WTC11 (cell line): ENCODE measurements around the gene SRP14. TPM values are rescaled to one million over a fixed set of nuclear protein-coding genes. Genes with fewer than 3 reads are reported as not detected.
"Not testable (repeated sequence)": the region's sequence is repeated elsewhere in the genome, so short reads cannot be mapped to it uniquely, and the experiment has no call there.

Experiments
- ATAC-seq: fragments of 200-7000 bp; cut with Tn5 transposase; 2 replicates; pipeline ENCODE4 v1.10.0; 2021; ENCODE audit warnings: mild to moderate bottlenecking, moderate library complexity
- CTCF ChIA-PET: fragments of 300-600 bp; sonication (Branson Sonifier 250); formaldehyde crosslinking; loops from one replicate; lab custom pipeline; 2021; ENCODE audit warnings: antibody characterized with exemption; lab: Charles Lee
- POLR2A ChIA-PET: fragments of 350-600 bp; sonication (Branson Sonifier 250); formaldehyde crosslinking; loops from one replicate; lab custom pipeline; 2021; ENCODE audit warnings: antibody characterized with exemption; lab: Charles Lee
- DNase-seq: peaks from one replicate; pipeline ENCODE4 v3.0.0; 2021; ENCODE audit warnings: low spot score
- H3K27ac Mint-ChIP-seq: 2 replicates; pipeline ENCODE4 v1.8.0; 2021; ENCODE audit warnings: mixed read lengths
- H3K27me3 Mint-ChIP-seq: 2 replicates; pipeline ENCODE4 v1.8.0; 2021; ENCODE audit warnings: low read depth, mild to moderate bottlenecking, moderate library complexity, mixed read lengths
- H3K36me3 Mint-ChIP-seq: 2 replicates; pipeline ENCODE4 v1.8.0; 2021; ENCODE audit warnings: mixed read lengths
- H3K4me1 Mint-ChIP-seq: 2 replicates; pipeline ENCODE4 v1.8.0; 2022; ENCODE audit warnings: mixed read lengths
- H3K4me3 Mint-ChIP-seq: 2 replicates; pipeline ENCODE4 v1.8.0; 2021; ENCODE audit warnings: mild to moderate bottlenecking, moderate library complexity, mixed read lengths
- H3K9me3 Mint-ChIP-seq: 2 replicates; pipeline ENCODE4 v1.8.0; 2021; ENCODE audit warnings: mixed read lengths
- CBFB ChIP-seq: sonication (generic); formaldehyde crosslinking; IDR thresholded peaks from 2 replicates; pipeline ENCODE4 v1.8.1; 2022; ENCODE audit warnings: mild to moderate bottlenecking, low read depth, missing genetic modification reagents
- FOXK1 ChIP-seq: sonication (generic); formaldehyde crosslinking; IDR thresholded peaks from 2 replicates; pipeline ENCODE4 v1.8.0; 2022; ENCODE audit warnings: mild to moderate bottlenecking, moderate library complexity, missing genetic modification reagents
- FOXP4 ChIP-seq: sonication (generic); formaldehyde crosslinking; IDR thresholded peaks from 2 replicates; pipeline ENCODE4 v1.8.0; 2022; ENCODE audit warnings: mild to moderate bottlenecking, missing genetic modification reagents
- HMGA2 ChIP-seq: fragments of 250-450 bp; sonication (Bioruptor Pico); IDR thresholded peaks from 2 replicates; pipeline ENCODE4 v1.4.0; 2021; ENCODE audit warnings: mild to moderate bottlenecking, moderate library complexity
- JUN ChIP-seq: sonication (generic); formaldehyde crosslinking; IDR thresholded peaks from 2 replicates; pipeline ENCODE4 v1.8.0; 2023; ENCODE audit warnings: mild to moderate bottlenecking, missing genetic modification reagents
- KAT7 ChIP-seq: sonication (generic); formaldehyde crosslinking; IDR thresholded peaks from 2 replicates; pipeline ENCODE4 v1.8.1; 2023; ENCODE audit warnings: missing genetic modification reagents, mild to moderate bottlenecking, borderline replicate concordance
- MYBL2 ChIP-seq: sonication (generic); formaldehyde crosslinking; IDR thresholded peaks from 2 replicates; pipeline ENCODE4 v1.8.1; 2023; ENCODE audit warnings: mild to moderate bottlenecking, moderate library complexity, missing genetic modification reagents
- NFE2L1 ChIP-seq: sonication (generic); formaldehyde crosslinking; IDR thresholded peaks from 2 replicates; pipeline ENCODE4 v1.8.1; 2023; ENCODE audit warnings: missing genetic modification reagents
- NR1H2 ChIP-seq: sonication (generic); formaldehyde crosslinking; IDR thresholded peaks from 2 replicates; pipeline ENCODE4 v1.9.0; 2021; ENCODE audit warnings: mild to moderate bottlenecking, moderate library complexity, missing genetic modification reagents
- RORB ChIP-seq: fragments of 250-450 bp; sonication (Bioruptor Pico); IDR thresholded peaks from 2 replicates; pipeline ENCODE4 v1.9.0; 2021; ENCODE audit warnings: mild to moderate bottlenecking
- SOX15 ChIP-seq: fragments of 250-450 bp; sonication (Bioruptor Pico); IDR thresholded peaks from 2 replicates; pipeline ENCODE4 v1.9.0; 2021; ENCODE audit warnings: mild to moderate bottlenecking
- TCF7 ChIP-seq: sonication (generic); formaldehyde crosslinking; IDR thresholded peaks from 2 replicates; pipeline ENCODE4 v1.8.0; 2022; ENCODE audit warnings: mild to moderate bottlenecking, low read depth, missing genetic modification reagents, moderate library complexity
- ZBTB21 ChIP-seq: sonication (generic); formaldehyde crosslinking; IDR thresholded peaks from 2 replicates; pipeline ENCODE4 v1.8.1; 2023; ENCODE audit warnings: mild to moderate bottlenecking, missing genetic modification reagents, borderline replicate concordance
- ZMAT4 ChIP-seq: fragments of 250-450 bp; sonication (Bioruptor Pico); IDR thresholded peaks from 2 replicates; pipeline ENCODE4 v1.9.0; 2021; ENCODE audit warnings: mild to moderate bottlenecking
- ZNF138 ChIP-seq: sonication (generic); formaldehyde crosslinking; conservative IDR thresholded peaks from 2 replicates; pipeline ENCODE4 v1.8.1; 2022; ENCODE audit warnings: mild to moderate bottlenecking, moderate library complexity, missing genetic modification reagents
- ZNF219 ChIP-seq: sonication (generic); formaldehyde crosslinking; IDR thresholded peaks from 2 replicates; pipeline ENCODE4 v1.8.0; 2023; ENCODE audit warnings: missing genetic modification reagents, mild to moderate bottlenecking, borderline replicate concordance
- ZNF232 ChIP-seq: sonication (generic); formaldehyde crosslinking; IDR thresholded peaks from 2 replicates; pipeline ENCODE4 v1.8.0; 2022; ENCODE audit warnings: mild to moderate bottlenecking, missing genetic modification reagents
- ZNF263 ChIP-seq: sonication (generic); formaldehyde crosslinking; IDR thresholded peaks from 2 replicates; pipeline ENCODE4 v1.8.1; 2022; ENCODE audit warnings: low read depth, mild to moderate bottlenecking, moderate library complexity, missing genetic modification reagents
- ZNF416 ChIP-seq: fragments of 250-450 bp; sonication (Bioruptor Pico); IDR thresholded peaks from 2 replicates; pipeline ENCODE4 v1.9.0; 2021; ENCODE audit warnings: mild to moderate bottlenecking, inconsistent platforms
- ZNF423 ChIP-seq: fragments of 250-450 bp; sonication (Bioruptor Pico); IDR thresholded peaks from 2 replicates; pipeline ENCODE4 v2.1.2; 2022; ENCODE audit warnings: mild to moderate bottlenecking, moderate library complexity
- ZNF425 ChIP-seq: fragments of 250-450 bp; sonication (Bioruptor Pico); conservative IDR thresholded peaks from 2 replicates; pipeline ENCODE4 v1.9.0; 2021; ENCODE audit warnings: mild to moderate bottlenecking
- total RNA-seq: library from RNA; stranded (reverse); gene quantifications from 3 replicates; pipeline ENCODE4 v1.2.3, GENCODE V29; 2021
- TF ChIP-seq, protein P1 (sequence below): sonication (generic); formaldehyde crosslinking; IDR thresholded peaks from 2 replicates; pipeline ENCODE4 v1.8.1; 2022; ENCODE audit warnings: missing genetic modification reagents, borderline replicate concordance
- TF ChIP-seq, protein P2 (sequence below): sonication (generic); formaldehyde crosslinking; IDR thresholded peaks from 2 replicates; pipeline ENCODE4 v1.8.1; 2023; ENCODE audit warnings: mild to moderate bottlenecking, missing genetic modification reagents, moderate library complexity

Gene SRP14
- total RNA-seq, 1 experiment from 2014 or later: 190 TPM

- TF ChIP-seq ZNF423 (CRISPR knock-in tag): no peak
- no peak for TF ChIP-seq ZNF138
- no peak for TF ChIP-seq HMGA2 (CRISPR knock-in tag)
- no peak for TF ChIP-seq NFE2L1 (CRISPR knock-in tag)
- no peak overlapping the region for H3K27ac Mint-ChIP-seq
- no peaks in the 10 kb centered on the region for H3K4me1 Mint-ChIP-seq
- peaks cover 72% of the 10 kb centered on the region for H3K36me3 Mint-ChIP-seq
- no peaks in the 10 kb centered on the region for H3K27me3 Mint-ChIP-seq
- no peak overlapping the region for H3K4me3 Mint-ChIP-seq
- CTCF ChIA-PET: no interaction called here
- no peaks in the 10 kb centered on the region for H3K9me3 Mint-ChIP-seq
- POLR2A ChIA-PET: no interaction called here
- ATAC-seq (no peak), DNase-seq (no peak)
Measured at GRCh38 chr15:40028193-40028592, 10.8 kb downstream of the SRP14 start.

GRCh38 chr15:40016224-40016865, 22.6 kb downstream of the SRP14 start:
- ATAC-seq (no peak), DNase-seq (no peak)
- peaks cover 4% of the 10 kb centered on the region; the same call in 1 of the 2 replicates for H3K27me3 Mint-ChIP-seq
- H3K27ac Mint-ChIP-seq: no peak overlapping the region
- peaks cover 59% of the 10 kb centered on the region for H3K9me3 Mint-ChIP-seq
- H3K36me3 Mint-ChIP-seq: peaks cover 92% of the 10 kb centered on the region
- POLR2A ChIA-PET: no interaction called here
- TF ChIP-seq FOXP4 (no peak), NR1H2 (CRISPR knock-in tag) (no peak), CBFB (CRISPR knock-in tag) (no peak), MYBL2 (CRISPR knock-in tag) (no peak), ZMAT4 (no peak)
- no peaks in the 10 kb centered on the region for H3K4me1 Mint-ChIP-seq
- no peak overlapping the region for H3K4me3 Mint-ChIP-seq
- CTCF ChIA-PET: no interaction called here

- CTCF ChIA-PET: no interaction called here
- POLR2A ChIA-PET: no interaction called here
- ATAC-seq (no peak), DNase-seq (no peak)
- Mint-ChIP-seq H3K4me3 (no peak overlapping the region), H3K27me3 (peaks cover 4% of the 10 kb centered on the region; the same call in 1 of the 2 replicates), H3K4me1 (no peaks in the 10 kb centered on the region), H3K36me3 (peaks cover 94% of the 10 kb centered on the region), H3K9me3 (peaks cover 54% of the 10 kb centered on the region), H3K27ac (no peak overlapping the region)
- TF ChIP-seq ZNF425 (CRISPR knock-in tag) (no peak), TCF7 (CRISPR knock-in tag) (no peak), FOXK1 (CRISPR knock-in tag) (no peak), RORB (CRISPR knock-in tag) (no peak), SOX15 (CRISPR knock-in tag) (no peak), ZNF219 (CRISPR knock-in tag) (no peak), KAT7 (CRISPR knock-in tag) (no peak), ZBTB21 (CRISPR knock-in tag) (no peak), JUN (CRISPR knock-in tag) (no peak), ZNF416 (no peak), ZNF232 (CRISPR knock-in tag) (no peak), ZNF263 (no peak)
- TF ChIP-seq, protein P1, sequence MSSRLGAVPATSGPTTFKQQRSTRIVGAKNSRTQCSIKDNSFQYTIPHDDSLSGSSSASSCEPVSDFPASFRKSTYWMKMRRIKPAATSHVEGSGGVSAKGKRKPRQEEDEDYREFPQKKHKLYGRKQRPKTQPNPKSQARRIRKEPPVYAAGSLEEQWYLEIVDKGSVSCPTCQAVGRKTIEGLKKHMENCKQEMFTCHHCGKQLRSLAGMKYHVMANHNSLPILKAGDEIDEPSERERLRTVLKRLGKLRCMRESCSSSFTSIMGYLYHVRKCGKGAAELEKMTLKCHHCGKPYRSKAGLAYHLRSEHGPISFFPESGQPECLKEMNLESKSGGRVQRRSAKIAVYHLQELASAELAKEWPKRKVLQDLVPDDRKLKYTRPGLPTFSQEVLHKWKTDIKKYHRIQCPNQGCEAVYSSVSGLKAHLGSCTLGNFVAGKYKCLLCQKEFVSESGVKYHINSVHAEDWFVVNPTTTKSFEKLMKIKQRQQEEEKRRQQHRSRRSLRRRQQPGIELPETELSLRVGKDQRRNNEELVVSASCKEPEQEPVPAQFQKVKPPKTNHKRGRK (CRISPR knock-in tag): no peak
- TF ChIP-seq, protein P2, sequence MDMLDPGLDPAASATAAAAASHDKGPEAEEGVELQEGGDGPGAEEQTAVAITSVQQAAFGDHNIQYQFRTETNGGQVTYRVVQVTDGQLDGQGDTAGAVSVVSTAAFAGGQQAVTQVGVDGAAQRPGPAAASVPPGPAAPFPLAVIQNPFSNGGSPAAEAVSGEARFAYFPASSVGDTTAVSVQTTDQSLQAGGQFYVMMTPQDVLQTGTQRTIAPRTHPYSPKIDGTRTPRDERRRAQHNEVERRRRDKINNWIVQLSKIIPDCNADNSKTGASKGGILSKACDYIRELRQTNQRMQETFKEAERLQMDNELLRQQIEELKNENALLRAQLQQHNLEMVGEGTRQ (CRISPR knock-in tag): no peak
Measured at GRCh38 chr15:40014390-40014789, 24.6 kb downstream of the SRP14 start.

DNA sequence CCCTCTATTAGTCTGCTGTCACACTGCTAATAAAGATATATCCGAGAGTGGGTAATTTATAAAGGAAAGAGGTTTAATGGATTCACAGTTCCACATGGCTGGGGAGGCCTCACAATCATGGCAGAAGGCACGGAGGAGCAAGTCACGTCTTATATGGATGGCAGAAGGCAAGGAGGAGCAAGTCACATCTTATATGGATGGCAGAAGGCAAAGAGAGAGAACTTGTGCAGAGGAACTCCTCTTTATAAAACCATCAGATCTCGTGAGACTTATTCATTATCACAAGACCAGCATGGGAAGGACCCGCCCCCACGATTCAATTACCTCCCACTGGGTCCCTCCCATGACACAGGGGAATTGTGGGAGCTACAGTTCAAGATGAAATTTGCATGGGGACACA, 25.6 kb downstream of the SRP14 start:
- H3K27ac Mint-ChIP-seq, H3K4me3 Mint-ChIP-seq, POLR2A ChIA-PET, H3K27me3 Mint-ChIP-seq, DNase-seq, CTCF ChIA-PET, H3K4me1 Mint-ChIP-seq, ATAC-seq: not testable (repeated sequence)
- H3K36me3 Mint-ChIP-seq: peaks cover 94% of the 10 kb centered on the region
- peaks cover 54% of the 10 kb centered on the region for H3K9me3 Mint-ChIP-seq
